ENCODE results near the gene AQP5. TPM values are rescaled to one million over a fixed set of nuclear protein-coding genes. Genes with fewer than 3 reads are reported as not detected.

Gene AQP5
- total and polyA plus RNA-seq, 5 donors from 2014 or later, result not detected

DNA sequence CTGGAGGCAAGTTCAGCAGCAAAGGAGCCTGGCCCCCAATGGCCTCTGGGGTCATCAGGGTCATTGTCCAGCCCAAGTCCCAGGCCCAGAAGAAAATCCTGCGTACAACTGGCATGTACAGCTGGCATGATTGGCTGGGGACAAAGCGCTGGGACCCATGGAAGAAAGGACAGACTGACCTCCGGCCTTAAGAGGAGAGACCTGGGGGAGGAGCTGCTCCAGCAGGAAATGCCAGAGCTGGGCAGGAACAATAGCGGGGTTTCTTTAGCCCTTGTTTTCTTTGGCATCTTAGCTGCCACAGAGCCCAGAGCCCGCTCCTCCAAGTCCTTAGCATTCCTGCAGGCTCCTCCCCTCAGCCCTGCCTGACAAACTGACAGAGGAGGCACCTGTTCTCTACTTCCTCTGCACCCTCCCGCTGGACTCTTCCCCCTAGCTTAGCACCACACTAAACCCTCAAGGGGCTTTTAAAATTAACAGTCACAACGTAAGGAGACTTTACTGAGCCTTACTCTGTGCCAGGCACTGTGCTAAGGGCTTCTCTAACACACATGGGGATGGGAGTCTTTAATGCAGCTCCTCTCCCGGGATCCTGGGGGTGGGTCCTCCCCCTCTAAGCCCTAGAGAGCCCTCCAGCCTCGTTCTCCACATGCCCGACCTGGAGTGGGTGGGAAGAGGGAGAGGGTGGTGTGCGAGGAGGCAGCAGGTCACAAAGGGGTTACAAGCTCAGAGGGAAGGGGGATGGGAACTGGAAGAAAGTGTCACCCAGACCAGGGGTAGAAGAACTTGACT lies 1.8 kb upstream of the AQP5 start:
- no peak overlapping the region for H3K27ac ChIP-seq (ENCODE audit: insufficient read depth, low read length, poor library complexity, severe bottlenecking)
- Mint-ChIP-seq H3K4me3 (peak overlapping the region in 3 of 4 donors; percentile 35 to 72 (median 64)), H3K9me3 (peaks cover 0 to 1% (median 0%) of the 10 kb centered on the region in 7 donors), H3K27ac (peak overlapping the region in 1 of 3 donors; percentile 5), H3K36me3 (peaks cover 6% of the 10 kb centered on the region), H3K27me3 (peaks cover 79% of the 10 kb centered on the region), H3K4me1 (peaks cover 0 to 18% (median 6%) of the 10 kb centered on the region in 4 donors)
- H3K9me3 ChIP-seq (ENCODE audit: control insufficient read depth in 2 of 2, low read length in 2 of 2), result no peaks in the 10 kb centered on the region
- no peaks in the 10 kb centered on the region for H3K36me3 ChIP-seq (ENCODE audit: control insufficient read depth, insufficient read depth, low read length)
- DNase-seq (no peak), ATAC-seq (ENCODE audit: low read depth in 2 of 2) (no peak)
- peaks cover 28% of the 10 kb centered on the region for H3K27me3 ChIP-seq (ENCODE audit: control insufficient read depth, insufficient read depth, low read length)
- H3K4me3 ChIP-seq (ENCODE audit: low read depth, low read length), result no peak overlapping the region
- peaks cover 8% of the 10 kb centered on the region for H3K4me1 ChIP-seq (ENCODE audit: control insufficient read depth, insufficient read depth, low read length, poor library complexity, severe bottlenecking)

DNA sequence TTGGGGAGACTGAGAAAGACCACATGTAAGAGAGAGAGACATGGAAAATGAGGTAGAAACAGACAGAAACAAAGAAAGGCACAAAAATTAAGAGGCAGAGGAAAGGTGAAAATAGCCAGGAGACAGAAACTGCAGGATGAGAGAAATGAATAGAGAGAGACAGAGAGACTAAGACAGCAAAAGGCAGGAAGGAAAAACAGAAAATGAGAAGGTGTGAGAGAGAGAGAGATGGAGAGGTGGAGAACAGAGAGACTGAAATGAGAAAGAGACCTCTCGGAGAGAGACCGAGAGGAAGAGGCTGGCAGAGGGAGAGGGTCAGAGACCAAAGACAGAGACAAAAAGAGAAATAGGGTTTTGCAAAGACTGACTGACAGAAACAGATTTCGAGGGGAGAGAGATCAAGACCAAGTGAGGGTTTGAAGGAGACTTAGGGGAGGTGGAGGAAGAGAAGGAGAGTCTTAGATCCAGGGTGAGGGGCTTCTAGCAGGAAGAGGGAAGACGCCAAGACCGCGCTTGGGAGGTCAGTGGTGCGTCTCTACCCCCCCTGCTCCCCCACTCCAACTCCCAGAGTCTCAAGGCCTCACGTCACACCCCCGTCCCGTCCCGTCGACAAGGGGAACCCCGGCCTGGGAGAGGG lies 1.1 kb upstream of the AQP5 start:
- H3K9me3 Mint-ChIP-seq, result peaks cover 0 to 1% (median 0%) of the 10 kb centered on the region in 7 donors
- H3K4me3 Mint-ChIP-seq, result peak overlapping the region in 3 of 4 donors; percentile 39 to 72 (median 70)
- ATAC-seq (ENCODE audit: low read depth in 2 of 2), result no peak
- H3K36me3 ChIP-seq (ENCODE audit: control insufficient read depth, insufficient read depth, low read length), result no peaks in the 10 kb centered on the region
- no peaks in the 10 kb centered on the region for H3K9me3 ChIP-seq (ENCODE audit: control insufficient read depth in 2 of 2, low read length in 2 of 2)
- H3K27ac Mint-ChIP-seq, result peak overlapping the region in 1 of 3 donors; percentile 56
- no peak overlapping the region for H3K4me3 ChIP-seq (ENCODE audit: low read depth, low read length)
- peaks cover 6% of the 10 kb centered on the region for H3K36me3 Mint-ChIP-seq
- no peak overlapping the region for H3K27ac ChIP-seq (ENCODE audit: insufficient read depth, low read length, poor library complexity, severe bottlenecking)
- H3K27me3 Mint-ChIP-seq, result peaks cover 85% of the 10 kb centered on the region
- H3K4me1 Mint-ChIP-seq, result peaks cover 0 to 18% (median 6%) of the 10 kb centered on the region in 4 donors
- H3K4me1 ChIP-seq (ENCODE audit: control insufficient read depth, insufficient read depth, low read length, poor library complexity, severe bottlenecking), result peaks cover 8% of the 10 kb centered on the region
- peaks cover 27% of the 10 kb centered on the region for H3K27me3 ChIP-seq (ENCODE audit: control insufficient read depth, insufficient read depth, low read length)
- DNase-seq, result no peak

DNA sequence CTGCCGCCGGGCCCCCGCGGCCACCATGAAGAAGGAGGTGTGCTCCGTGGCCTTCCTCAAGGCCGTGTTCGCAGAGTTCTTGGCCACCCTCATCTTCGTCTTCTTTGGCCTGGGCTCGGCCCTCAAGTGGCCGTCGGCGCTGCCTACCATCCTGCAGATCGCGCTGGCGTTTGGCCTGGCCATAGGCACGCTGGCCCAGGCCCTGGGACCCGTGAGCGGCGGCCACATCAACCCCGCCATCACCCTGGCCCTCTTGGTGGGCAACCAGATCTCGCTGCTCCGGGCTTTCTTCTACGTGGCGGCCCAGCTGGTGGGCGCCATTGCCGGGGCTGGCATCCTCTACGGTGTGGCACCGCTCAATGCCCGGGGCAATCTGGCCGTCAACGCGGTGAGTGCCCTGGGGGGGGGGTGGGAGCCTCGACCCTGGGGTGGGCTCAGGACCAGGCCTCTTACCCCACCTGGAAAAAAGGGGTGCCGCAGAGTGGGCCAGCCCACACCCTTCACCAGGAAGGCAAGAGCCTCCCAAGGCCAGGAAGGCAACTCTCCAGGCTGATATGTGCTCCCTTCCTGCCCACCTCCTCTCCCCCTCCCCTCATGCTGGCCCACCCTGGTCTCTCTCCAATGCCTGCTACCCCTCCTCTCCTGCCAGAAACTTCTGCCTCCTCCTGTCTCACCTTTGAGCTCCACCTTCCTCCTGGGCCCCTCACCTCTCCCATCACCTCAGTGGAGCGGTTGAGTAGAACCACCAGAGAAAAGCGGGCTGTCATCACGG lies 507 bp downstream of the AQP5 start:
- no peak for ATAC-seq (ENCODE audit: low read depth in 2 of 2)
- Histone ChIP-seq H3K27ac (ENCODE audit: insufficient read depth, low read length, poor library complexity, severe bottlenecking) (no peak overlapping the region), H3K4me3 (ENCODE audit: low read depth, low read length) (no peak overlapping the region), H3K9me3 (ENCODE audit: control insufficient read depth in 2 of 2, low read length in 2 of 2) (no peaks in the 10 kb centered on the region), H3K27me3 (ENCODE audit: control insufficient read depth, insufficient read depth, low read length) (peaks cover 23% of the 10 kb centered on the region), H3K4me1 (ENCODE audit: control insufficient read depth, insufficient read depth, low read length, poor library complexity, severe bottlenecking) (peaks cover 11% of the 10 kb centered on the region), H3K36me3 (ENCODE audit: control insufficient read depth, insufficient read depth, low read length) (no peaks in the 10 kb centered on the region)
- Mint-ChIP-seq H3K36me3 (peaks cover 6% of the 10 kb centered on the region), H3K4me3 (no peak overlapping the region), H3K27me3 (peaks cover 86% of the 10 kb centered on the region), H3K9me3 (peaks cover 0 to 1% (median 0%) of the 10 kb centered on the region in 7 donors), H3K27ac (no peak overlapping the region), H3K4me1 (peaks cover 5 to 20% (median 6%) of the 10 kb centered on the region in 4 donors)
- DNase-seq, result no peak

DNA sequence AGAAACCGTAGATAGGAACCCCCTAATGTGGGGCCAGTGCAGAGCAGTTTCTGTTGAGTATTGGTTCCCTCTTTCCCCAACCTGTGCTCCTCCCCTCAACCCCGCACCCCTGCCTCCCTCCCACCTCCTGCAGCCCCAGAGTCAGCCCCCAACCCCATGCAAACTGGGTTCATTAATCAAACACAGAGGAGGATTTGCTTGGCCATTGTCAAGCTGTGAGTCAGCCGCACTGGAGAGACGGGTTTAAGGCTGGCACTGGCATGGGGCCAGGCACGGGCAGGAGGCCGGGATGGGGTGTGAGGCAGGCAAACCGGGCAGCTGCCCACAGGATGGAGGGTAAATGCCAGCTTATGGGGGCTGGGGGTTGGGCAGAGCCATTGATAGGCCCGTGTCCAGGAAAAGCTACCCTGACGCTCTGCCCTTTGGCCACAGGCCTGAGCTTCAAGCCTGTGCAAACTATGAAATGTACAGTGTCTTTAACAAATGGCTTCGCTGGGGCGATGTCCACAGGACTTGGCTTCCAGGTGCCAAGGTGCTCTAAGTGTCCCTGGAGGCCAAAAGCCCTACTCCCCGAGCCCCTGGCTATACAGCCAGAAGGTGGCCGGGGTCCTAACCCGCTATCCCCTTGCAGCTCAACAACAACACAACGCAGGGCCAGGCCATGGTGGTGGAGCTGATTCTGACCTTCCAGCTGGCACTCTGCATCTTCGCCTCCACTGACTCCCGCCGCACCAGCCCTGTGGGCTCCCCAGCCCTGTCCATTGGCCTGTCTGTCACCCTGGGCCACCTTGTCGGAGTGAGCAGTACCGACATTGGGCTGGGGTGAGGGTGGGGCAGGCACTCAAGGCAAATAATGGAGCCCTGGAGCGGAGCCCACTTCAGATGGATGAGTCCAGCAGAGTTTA lies 1.4 kb downstream of the AQP5 start:
- Mint-ChIP-seq H3K27ac (peak overlapping the region in 1 of 3 donors; percentile 38), H3K36me3 (peaks cover 6% of the 10 kb centered on the region), H3K4me3 (no peak overlapping the region), H3K4me1 (peaks cover 5 to 22% (median 6%) of the 10 kb centered on the region in 4 donors), H3K9me3 (peaks cover 0 to 2% (median 0%) of the 10 kb centered on the region in 7 donors), H3K27me3 (peaks cover 78% of the 10 kb centered on the region)
- Histone ChIP-seq H3K4me1 (ENCODE audit: control insufficient read depth, insufficient read depth, low read length, poor library complexity, severe bottlenecking) (peaks cover 19% of the 10 kb centered on the region), H3K9me3 (ENCODE audit: control insufficient read depth in 2 of 2, low read length in 2 of 2) (no peaks in the 10 kb centered on the region), H3K4me3 (ENCODE audit: low read depth, low read length) (no peak overlapping the region), H3K27ac (ENCODE audit: insufficient read depth, low read length, poor library complexity, severe bottlenecking) (no peak overlapping the region), H3K27me3 (ENCODE audit: control insufficient read depth, insufficient read depth, low read length) (peaks cover 24% of the 10 kb centered on the region), H3K36me3 (ENCODE audit: control insufficient read depth, insufficient read depth, low read length) (no peaks in the 10 kb centered on the region)
- DNase-seq, result no peak
- ATAC-seq (ENCODE audit: low read depth in 2 of 2), result no peak

DNA sequence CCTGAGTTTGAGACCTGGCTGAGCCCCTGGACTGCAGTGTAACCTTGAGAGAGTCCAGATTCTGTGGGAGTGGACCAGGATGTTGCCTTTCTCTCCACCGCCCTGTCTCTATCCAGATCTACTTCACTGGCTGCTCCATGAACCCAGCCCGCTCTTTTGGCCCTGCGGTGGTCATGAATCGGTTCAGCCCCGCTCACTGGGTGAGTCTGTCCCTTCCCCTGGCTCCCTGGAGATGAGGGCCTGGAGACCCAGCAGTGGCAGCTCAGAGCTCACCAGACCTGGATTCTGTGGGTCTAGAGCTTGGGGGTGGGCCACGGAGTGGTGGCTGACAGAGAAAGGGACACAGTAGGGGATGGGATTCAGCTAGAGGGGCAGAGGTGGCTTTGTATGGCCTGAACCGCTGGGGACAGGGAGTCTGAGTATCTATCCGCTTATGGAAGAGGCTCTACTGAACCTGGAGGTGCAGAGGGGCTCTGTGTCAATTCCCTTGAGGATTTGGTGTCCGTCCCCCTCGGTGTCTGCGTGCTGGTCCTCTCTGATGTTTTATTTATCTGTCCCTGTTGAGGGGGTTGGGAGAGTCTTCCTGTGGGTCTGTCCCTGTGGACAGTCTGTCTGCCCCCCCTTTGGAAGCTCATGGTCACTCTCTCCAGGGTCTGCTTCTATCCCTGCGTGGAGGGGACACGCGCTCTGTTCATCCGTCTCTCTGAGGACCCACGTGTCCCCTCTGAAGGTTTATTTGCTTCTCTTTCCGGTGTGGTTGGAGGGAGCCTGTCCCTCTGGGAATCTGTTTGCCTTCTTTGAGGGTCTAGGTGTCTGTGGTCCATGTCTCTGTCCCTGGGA lies 2.5 kb downstream of the AQP5 start:
- peaks cover 5 to 22% (median 6%) of the 10 kb centered on the region in 4 donors for H3K4me1 Mint-ChIP-seq
- H3K27me3 ChIP-seq (ENCODE audit: control insufficient read depth, insufficient read depth, low read length), result peaks cover 17% of the 10 kb centered on the region
- H3K36me3 Mint-ChIP-seq, result peaks cover 6% of the 10 kb centered on the region
- peaks cover 19% of the 10 kb centered on the region for H3K4me1 ChIP-seq (ENCODE audit: control insufficient read depth, insufficient read depth, low read length, poor library complexity, severe bottlenecking)
- peaks cover 0 to 2% (median 0%) of the 10 kb centered on the region in 7 donors for H3K9me3 Mint-ChIP-seq
- H3K4me3 Mint-ChIP-seq, result no peak overlapping the region
- peaks cover 67% of the 10 kb centered on the region for H3K27me3 Mint-ChIP-seq
- no peak overlapping the region for H3K27ac Mint-ChIP-seq
- H3K36me3 ChIP-seq (ENCODE audit: control insufficient read depth, insufficient read depth, low read length), result no peaks in the 10 kb centered on the region
- no peaks in the 10 kb centered on the region for H3K9me3 ChIP-seq (ENCODE audit: control insufficient read depth in 2 of 2, low read length in 2 of 2)
- H3K4me3 ChIP-seq (ENCODE audit: low read depth, low read length), result no peak overlapping the region
- ATAC-seq (ENCODE audit: low read depth in 2 of 2) (no peak), DNase-seq (no peak)
- no peak overlapping the region for H3K27ac ChIP-seq (ENCODE audit: insufficient read depth, low read length, poor library complexity, severe bottlenecking)

DNA sequence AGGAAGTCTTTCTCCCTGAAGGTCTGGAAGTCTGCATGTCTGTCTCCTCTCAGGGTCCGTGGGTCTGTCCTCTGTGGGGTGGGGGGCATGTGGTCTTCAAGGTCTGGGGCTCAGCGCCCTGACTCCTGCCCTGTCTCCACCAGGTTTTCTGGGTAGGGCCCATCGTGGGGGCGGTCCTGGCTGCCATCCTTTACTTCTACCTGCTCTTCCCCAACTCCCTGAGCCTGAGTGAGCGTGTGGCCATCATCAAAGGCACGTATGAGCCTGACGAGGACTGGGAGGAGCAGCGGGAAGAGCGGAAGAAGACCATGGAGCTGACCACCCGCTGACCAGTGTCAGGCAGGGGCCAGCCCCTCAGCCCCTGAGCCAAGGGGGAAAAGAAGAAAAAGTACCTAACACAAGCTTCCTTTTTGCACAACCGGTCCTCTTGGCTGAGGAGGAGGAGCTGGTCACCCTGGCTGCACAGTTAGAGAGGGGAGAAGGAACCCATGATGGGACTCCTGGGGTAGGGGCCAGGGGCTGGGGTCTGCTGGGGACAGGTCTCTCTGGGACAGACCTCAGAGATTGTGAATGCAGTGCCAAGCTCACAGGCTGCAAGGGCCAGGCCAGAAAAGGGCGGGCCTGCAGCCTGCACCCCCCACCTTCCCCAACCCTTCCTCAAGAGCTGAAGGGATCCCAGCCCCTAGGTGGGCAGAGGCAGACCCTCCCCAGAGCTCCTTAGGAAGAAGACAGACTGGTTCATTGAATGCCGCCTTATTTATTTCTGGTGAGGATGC lies 3.4 kb downstream of the AQP5 start:
- Histone ChIP-seq H3K4me1 (ENCODE audit: control insufficient read depth, insufficient read depth, low read length, poor library complexity, severe bottlenecking) (peaks cover 19% of the 10 kb centered on the region), H3K9me3 (ENCODE audit: control insufficient read depth in 2 of 2, low read length in 2 of 2) (no peaks in the 10 kb centered on the region), H3K36me3 (ENCODE audit: control insufficient read depth, insufficient read depth, low read length) (no peaks in the 10 kb centered on the region), H3K4me3 (ENCODE audit: low read depth, low read length) (no peak overlapping the region), H3K27me3 (ENCODE audit: control insufficient read depth, insufficient read depth, low read length) (peaks cover 10% of the 10 kb centered on the region), H3K27ac (ENCODE audit: insufficient read depth, low read length, poor library complexity, severe bottlenecking) (no peak overlapping the region)
- ATAC-seq (ENCODE audit: low read depth in 2 of 2) (no peak), DNase-seq (no peak)
- Mint-ChIP-seq H3K27ac (no peak overlapping the region), H3K4me1 (peaks cover 5 to 19% (median 6%) of the 10 kb centered on the region in 4 donors), H3K27me3 (peaks cover 60% of the 10 kb centered on the region), H3K9me3 (peaks cover 0 to 2% (median 0%) of the 10 kb centered on the region in 7 donors), H3K36me3 (peaks cover 6% of the 10 kb centered on the region), H3K4me3 (no peak overlapping the region)

Data from CD4-positive, CD25-positive, alpha-beta regulatory T cell (primary cell).